Tibial artery (tissue), 4 donors: ENCODE results near the gene SYNDIG1L.
A peak's percentile ranks its signal among the peaks of the same experiment; 100 is the strongest.

ENCODE experiments used
- DNase-seq, 2 donors: peaks; one replicate each; pipeline ENCODE4 v3.0.0-alpha.2; 2019
- H3K27ac ChIP-seq, 2 donors: fragments of 200-600 bp; sonication (generic) in 1 of 2; 1 replicate in 1 of 2; 2 replicates in 1 of 2; pipeline ENCODE4 v1.5.1; 2018 to 2019; ENCODE audit warnings: mild to moderate bottlenecking in 1 of 2
- H3K27me3 ChIP-seq, 2 donors: fragments of 200-600 bp; sonication (generic) in 1 of 2; one replicate each; pipeline versions ENCODE4 v1.5.1 to v1.6.0; 2016 to 2019
- H3K36me3 ChIP-seq, 3 donors: fragments of 200-600 bp; sonication (generic) in 2 of 3; one replicate each; pipeline ENCODE4 v1.5.1; 2016 to 2019; ENCODE audit warnings: mild to moderate bottlenecking in 2 of 3
- H3K4me1 ChIP-seq, 4 donors: fragments of 200-600 bp; sonication (generic) in 2 of 4; 1 replicate in 3 of 4; 2 replicates in 1 of 4; pipeline ENCODE4 v1.5.1; 2016 to 2019
- H3K4me3 ChIP-seq, 2 donors: fragments of 200-600 bp; sonication (generic) in 1 of 2; 1 replicate in 1 of 2; 2 replicates in 1 of 2; pipeline ENCODE4 v1.5.1; 2018 to 2019; ENCODE audit warnings: mild to moderate bottlenecking in 2 of 2
- H3K9me3 ChIP-seq, 3 donors: fragments of 200-600 bp; sonication (generic) in 1 of 3; one replicate each; pipeline ENCODE4 v1.5.1; 2016 to 2019
- intact Hi-C: fragments of 100-400 bp; cut with DNase I; formaldehyde crosslinking; loops from one replicate; pipeline ENCODE4 v1.15.0; 2023; ENCODE audit warnings: low total_unique reads
- TF ChIP-seq, protein P1 (sequence below), 2 experiments: fragments of 200-600 bp in 1 of 2; fragments of 450-650 bp in 1 of 2; IDR thresholded peaks; one replicate each; pipeline ENCODE4 v1.5.1; 2017 to 2019; ENCODE audit warnings: antibody characterized with exemption in 2 of 2, mild to moderate bottlenecking in 1 of 2, moderate library complexity in 1 of 2

SYNDIG1L gene

DNA sequence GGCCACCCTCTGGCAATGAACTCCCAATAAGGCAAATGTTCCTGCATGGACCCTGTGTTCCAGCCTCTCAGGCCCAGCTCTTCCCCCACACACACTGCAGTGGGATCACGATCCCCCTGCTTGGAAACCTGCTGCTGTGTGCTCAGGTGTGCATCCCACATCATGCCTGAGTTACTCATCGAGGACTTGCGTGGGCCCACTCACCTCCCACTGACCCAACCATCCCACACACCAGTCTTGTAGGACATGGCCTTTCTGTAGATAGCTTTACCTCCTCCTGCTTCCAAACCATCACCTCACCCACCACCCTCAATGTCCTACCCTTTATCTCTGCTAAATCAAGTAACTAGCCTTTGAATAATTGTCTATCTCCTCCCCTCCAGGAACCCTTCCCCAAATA is 42.5 kb upstream of the SYNDIG1L start:
- Histone ChIP-seq H3K4me1 (peaks cover 0 to 27% (median 10%) of the 10 kb centered on the region in 4 donors), H3K27me3 (no peaks in the 10 kb centered on the region), H3K27ac (peak overlapping the region in 1 of 2 donors; percentile 10), H3K36me3 (peaks cover 0 to 29% (median 9%) of the 10 kb centered on the region in 3 donors), H3K9me3 (no peaks in the 10 kb centered on the region), H3K4me3 (no peak overlapping the region)
- TF ChIP-seq, protein P1, sequence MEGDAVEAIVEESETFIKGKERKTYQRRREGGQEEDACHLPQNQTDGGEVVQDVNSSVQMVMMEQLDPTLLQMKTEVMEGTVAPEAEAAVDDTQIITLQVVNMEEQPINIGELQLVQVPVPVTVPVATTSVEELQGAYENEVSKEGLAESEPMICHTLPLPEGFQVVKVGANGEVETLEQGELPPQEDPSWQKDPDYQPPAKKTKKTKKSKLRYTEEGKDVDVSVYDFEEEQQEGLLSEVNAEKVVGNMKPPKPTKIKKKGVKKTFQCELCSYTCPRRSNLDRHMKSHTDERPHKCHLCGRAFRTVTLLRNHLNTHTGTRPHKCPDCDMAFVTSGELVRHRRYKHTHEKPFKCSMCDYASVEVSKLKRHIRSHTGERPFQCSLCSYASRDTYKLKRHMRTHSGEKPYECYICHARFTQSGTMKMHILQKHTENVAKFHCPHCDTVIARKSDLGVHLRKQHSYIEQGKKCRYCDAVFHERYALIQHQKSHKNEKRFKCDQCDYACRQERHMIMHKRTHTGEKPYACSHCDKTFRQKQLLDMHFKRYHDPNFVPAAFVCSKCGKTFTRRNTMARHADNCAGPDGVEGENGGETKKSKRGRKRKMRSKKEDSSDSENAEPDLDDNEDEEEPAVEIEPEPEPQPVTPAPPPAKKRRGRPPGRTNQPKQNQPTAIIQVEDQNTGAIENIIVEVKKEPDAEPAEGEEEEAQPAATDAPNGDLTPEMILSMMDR (IDR thresholded peaks at IDR 0.05): no peak
- no peak for DNase-seq
- intact Hi-C loops: no loop called here

DNA sequence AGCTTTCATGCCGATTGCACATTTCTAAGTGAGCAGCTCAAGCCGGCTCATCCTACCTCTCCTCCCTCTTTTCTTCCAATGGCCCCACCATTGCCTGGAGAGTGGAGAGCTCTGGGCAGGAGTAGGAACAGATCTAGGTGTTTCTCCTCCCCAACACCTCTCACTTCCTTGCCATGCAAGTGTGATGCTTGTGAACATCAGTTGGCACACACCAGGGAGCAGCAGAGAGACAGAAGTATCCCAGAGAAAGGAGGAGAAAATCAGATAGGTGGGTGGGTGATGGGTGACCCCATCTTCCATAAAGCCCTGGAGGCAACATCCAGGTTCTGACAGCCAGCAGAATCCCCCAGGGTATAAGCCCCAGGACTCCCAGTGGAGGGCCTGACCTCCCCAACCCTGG is 39.3 kb upstream of the SYNDIG1L start:
- H3K27me3 ChIP-seq: no peaks in the 10 kb centered on the region
- TF ChIP-seq, protein P1 (IDR thresholded peaks at IDR 0.05): no peak
- DNase-seq: no peak
- peaks cover 0 to 7% (median 0%) of the 10 kb centered on the region in 3 donors for H3K36me3 ChIP-seq
- intact Hi-C loops: no loop called here
- no peaks in the 10 kb centered on the region for H3K9me3 ChIP-seq
- H3K27ac ChIP-seq: no peak overlapping the region
- H3K4me1 ChIP-seq: peaks cover 0 to 17% (median 4%) of the 10 kb centered on the region in 4 donors
- no peak overlapping the region for H3K4me3 ChIP-seq

DNA sequence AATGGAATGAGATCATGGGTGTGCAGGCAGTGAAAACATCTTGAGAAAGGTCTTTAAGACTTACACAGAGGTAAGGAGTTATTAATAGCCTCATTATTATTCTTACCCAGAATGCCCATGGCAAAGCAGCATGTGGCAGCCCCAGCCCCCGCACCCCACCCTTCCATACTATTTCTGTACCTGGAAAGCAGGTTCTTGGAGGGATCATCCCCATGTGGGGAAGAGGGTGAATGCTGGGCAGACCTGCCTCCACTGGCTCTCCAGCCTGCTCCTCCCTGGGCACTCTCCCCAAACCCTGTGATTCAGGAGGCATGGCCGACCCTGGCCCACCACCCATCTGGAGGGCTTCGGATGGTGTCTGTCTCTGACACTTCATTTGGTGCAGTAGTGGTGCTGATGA is 38.8 kb upstream of the SYNDIG1L start:
- no peak overlapping the region for H3K27ac ChIP-seq
- peaks cover 0 to 7% (median 0%) of the 10 kb centered on the region in 3 donors for H3K36me3 ChIP-seq
- H3K9me3 ChIP-seq: no peaks in the 10 kb centered on the region
- intact Hi-C loops: no loop called here
- no peaks in the 10 kb centered on the region for H3K27me3 ChIP-seq
- TF ChIP-seq, protein P1 (IDR thresholded peaks at IDR 0.05): no peak
- H3K4me1 ChIP-seq: peaks cover 0 to 11% (median 4%) of the 10 kb centered on the region in 4 donors
- no peak for DNase-seq
- no peak overlapping the region for H3K4me3 ChIP-seq

DNA sequence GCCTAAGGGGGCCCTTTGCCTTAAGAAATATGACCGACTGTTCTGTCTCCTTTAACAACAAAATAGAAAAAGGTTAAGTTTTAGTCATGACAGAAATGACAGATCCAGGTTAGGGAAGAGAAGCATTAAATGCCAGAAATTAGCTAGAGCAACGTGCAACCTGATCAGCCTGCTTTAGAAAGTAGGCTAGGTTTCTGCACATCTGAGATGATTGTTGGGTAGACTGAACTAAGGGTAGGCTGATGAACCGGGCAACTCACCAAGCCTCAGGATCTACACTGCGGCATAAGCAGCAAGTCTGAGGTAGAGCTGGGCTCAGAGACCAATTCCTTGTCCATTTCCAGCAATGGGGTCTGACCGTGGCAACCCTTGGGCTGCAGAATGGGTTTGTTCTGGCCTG is 37.7 kb upstream of the SYNDIG1L start:
- peaks cover 0 to 7% (median 0%) of the 10 kb centered on the region in 3 donors for H3K36me3 ChIP-seq
- no peaks in the 10 kb centered on the region for H3K9me3 ChIP-seq
- intact Hi-C loops: no loop called here
- H3K4me1 ChIP-seq: peaks cover 0 to 3% (median under 1%) of the 10 kb centered on the region in 4 donors
- H3K4me3 ChIP-seq: no peak overlapping the region
- H3K27ac ChIP-seq: no peak overlapping the region
- no peak for DNase-seq
- H3K27me3 ChIP-seq: no peaks in the 10 kb centered on the region
- TF ChIP-seq, protein P1 (IDR thresholded peaks at IDR 0.05): no peak

DNA sequence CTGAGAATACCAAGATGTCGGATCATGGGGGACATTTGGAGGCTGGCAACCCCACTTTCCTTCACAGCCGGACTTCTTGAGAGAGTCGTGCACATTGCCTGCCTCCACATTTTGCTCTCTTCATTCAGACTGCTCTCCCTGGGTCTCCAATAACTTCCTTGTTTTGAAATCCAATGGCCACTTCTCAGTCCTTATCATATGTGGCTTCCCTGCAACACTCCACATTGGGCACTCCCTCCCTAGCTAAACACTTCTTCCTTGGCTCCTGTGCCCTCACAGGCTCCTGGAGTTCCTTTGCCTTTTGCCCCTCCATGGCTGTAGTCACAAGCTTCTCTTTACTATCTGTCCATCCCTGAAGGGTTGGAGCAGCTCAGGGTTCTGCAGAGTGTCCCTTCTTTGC is 37.0 kb upstream of the SYNDIG1L start:
- no peak for DNase-seq
- peaks cover 0 to 7% (median 0%) of the 10 kb centered on the region in 3 donors for H3K36me3 ChIP-seq
- no peaks in the 10 kb centered on the region for H3K27me3 ChIP-seq
- no peak overlapping the region for H3K4me3 ChIP-seq
- TF ChIP-seq, protein P1 (IDR thresholded peaks at IDR 0.05): no peak
- H3K27ac ChIP-seq: no peak overlapping the region
- no peaks in the 10 kb centered on the region for H3K4me1 ChIP-seq
- intact Hi-C loops: no loop called here
- H3K9me3 ChIP-seq: no peaks in the 10 kb centered on the region

DNA sequence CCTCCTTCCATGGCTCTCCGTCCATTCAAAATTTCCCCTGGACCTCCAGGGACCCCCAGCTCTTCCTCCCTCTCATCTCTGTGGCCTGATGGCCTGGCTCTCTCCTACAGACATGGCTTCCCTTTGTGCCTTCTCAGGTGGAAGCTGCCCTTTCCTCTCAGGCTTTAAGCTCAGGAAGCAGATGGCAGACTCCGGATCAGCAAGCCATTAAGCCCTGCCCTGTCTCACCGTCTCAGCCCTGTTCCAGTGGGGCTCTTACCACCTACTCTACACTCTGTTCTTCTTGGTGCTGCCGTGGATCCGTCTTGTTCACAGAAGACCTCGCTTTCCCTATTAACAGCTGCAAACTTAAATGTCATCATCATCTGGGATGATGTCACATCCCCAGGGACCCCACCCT is 34.0 kb upstream of the SYNDIG1L start:
- TF ChIP-seq, protein P1 (IDR thresholded peaks at IDR 0.05): no peak
- intact Hi-C loops: no loop called here

More for the DNA sequence above, 34.0 kb upstream of the SYNDIG1L start:
- Histone ChIP-seq H3K4me1 (no peaks in the 10 kb centered on the region), H3K4me3 (no peak overlapping the region), H3K36me3 (no peaks in the 10 kb centered on the region), H3K9me3 (no peaks in the 10 kb centered on the region), H3K27me3 (no peaks in the 10 kb centered on the region), H3K27ac (no peak overlapping the region)
- no peak for DNase-seq
